ENCODE measurements around the gene TMEM150B.

TMEM150B gene

GRCh38 chr19:55365964-55366363 lies 40.8 kb upstream of the TMEM150B start:
- WGBS, 2 experiments (ENCODE audit: insufficient coverage in 2 of 2), result 93 to 97% methylated on average over 9 to 12 of the region's 19 CpGs
- H3K36me3 ChIP-seq (ENCODE audit: control insufficient read depth, insufficient read depth, low read length), result peaks cover 40% of the 10 kb centered on the region
- H3K9me3 ChIP-seq (ENCODE audit: control insufficient read depth, low read length), result no peaks in the 10 kb centered on the region
- H3K4me3 ChIP-seq (ENCODE audit: extremely low read depth, insufficient read depth, low read length, poor library complexity, severe bottlenecking), result no peak overlapping the region
- peaks cover 12% of the 10 kb centered on the region for H3K4me1 ChIP-seq (ENCODE audit: control insufficient read depth, insufficient read depth, low read length, poor library complexity, severe bottlenecking)
- H3K27ac ChIP-seq (ENCODE audit: low read depth, low read length, severe bottlenecking), result no peak overlapping the region

- Histone ChIP-seq H3K27ac (ENCODE audit: low read depth, low read length, severe bottlenecking) (no peak overlapping the region), H3K9me3 (ENCODE audit: control insufficient read depth, low read length) (no peaks in the 10 kb centered on the region), H3K4me3 (ENCODE audit: extremely low read depth, insufficient read depth, low read length, poor library complexity, severe bottlenecking) (no peak overlapping the region), H3K36me3 (ENCODE audit: control insufficient read depth, insufficient read depth, low read length) (peaks cover 40% of the 10 kb centered on the region), H3K4me1 (ENCODE audit: control insufficient read depth, insufficient read depth, low read length, poor library complexity, severe bottlenecking) (peaks cover 10% of the 10 kb centered on the region)
- 65 to 85% methylated on average over 5 to 8 of the region's 8 CpGs for WGBS, 2 experiments (ENCODE audit: insufficient coverage in 2 of 2)
These were observed 40.1 kb upstream of the TMEM150B start for GRCh38 chr19:55365245-55365644.

GRCh38 chr19:55362990-55363716 lies 38.0 kb upstream of the TMEM150B start, which contains the start of gene GARIN5B:
Gene GARIN5B (minus strand): TSS chr19:55363260. CDS start chr19:55363066, 194 bp downstream.
- no peaks in the 10 kb centered on the region for H3K9me3 ChIP-seq (ENCODE audit: control insufficient read depth, low read length)
- peaks cover 8% of the 10 kb centered on the region for H3K4me1 ChIP-seq (ENCODE audit: control insufficient read depth, insufficient read depth, low read length, poor library complexity, severe bottlenecking)
- peaks cover 38% of the 10 kb centered on the region for H3K36me3 ChIP-seq (ENCODE audit: control insufficient read depth, insufficient read depth, low read length)
- 76 to 78% methylated on average over 25 to 26 of the region's 27 CpGs for WGBS, 2 experiments (ENCODE audit: insufficient coverage in 2 of 2)
- no peak within 1 kb of the TSS for H3K4me3 ChIP-seq (ENCODE audit: extremely low read depth, insufficient read depth, low read length, poor library complexity, severe bottlenecking)
- no peak within 1 kb of the TSS for H3K27ac ChIP-seq (ENCODE audit: low read depth, low read length, severe bottlenecking)

GRCh38 chr19:55362174-55362989 lies 37.2 kb upstream of the TMEM150B start:
- 80 to 87% methylated on average over 33 to 34 of the region's 38 CpGs for WGBS, 2 experiments (ENCODE audit: insufficient coverage in 2 of 2)
- no peak overlapping the region for H3K27ac ChIP-seq (ENCODE audit: low read depth, low read length, severe bottlenecking)
- H3K36me3 ChIP-seq (ENCODE audit: control insufficient read depth, insufficient read depth, low read length), result peaks cover 31% of the 10 kb centered on the region
- no peaks in the 10 kb centered on the region for H3K9me3 ChIP-seq (ENCODE audit: control insufficient read depth, low read length)
- no peak overlapping the region for H3K4me3 ChIP-seq (ENCODE audit: extremely low read depth, insufficient read depth, low read length, poor library complexity, severe bottlenecking)
- H3K4me1 ChIP-seq (ENCODE audit: control insufficient read depth, insufficient read depth, low read length, poor library complexity, severe bottlenecking), result peaks cover 8% of the 10 kb centered on the region

- Histone ChIP-seq H3K9me3 (ENCODE audit: control insufficient read depth, low read length) (no peaks in the 10 kb centered on the region), H3K27ac (ENCODE audit: low read depth, low read length, severe bottlenecking) (no peak overlapping the region), H3K4me1 (ENCODE audit: control insufficient read depth, insufficient read depth, low read length, poor library complexity, severe bottlenecking) (peaks cover 8% of the 10 kb centered on the region), H3K4me3 (ENCODE audit: extremely low read depth, insufficient read depth, low read length, poor library complexity, severe bottlenecking) (no peak overlapping the region), H3K36me3 (ENCODE audit: control insufficient read depth, insufficient read depth, low read length) (peaks cover 17% of the 10 kb centered on the region)
- 87% methylated on average over 14 to 16 of the region's 16 CpGs for WGBS, 2 experiments (ENCODE audit: insufficient coverage in 2 of 2)
These were observed 35.8 kb upstream of the TMEM150B start for GRCh38 chr19:55360902-55361301.

GRCh38 chr19:55358943-55359908 lies 34.1 kb upstream of the TMEM150B start:
- Histone ChIP-seq H3K27ac (ENCODE audit: low read depth, low read length, severe bottlenecking) (no peak overlapping the region), H3K36me3 (ENCODE audit: control insufficient read depth, insufficient read depth, low read length) (peaks cover under 1% of the 10 kb centered on the region), H3K9me3 (ENCODE audit: control insufficient read depth, low read length) (no peaks in the 10 kb centered on the region), H3K4me3 (ENCODE audit: extremely low read depth, insufficient read depth, low read length, poor library complexity, severe bottlenecking) (no peak overlapping the region), H3K4me1 (ENCODE audit: control insufficient read depth, insufficient read depth, low read length, poor library complexity, severe bottlenecking) (peaks cover 8% of the 10 kb centered on the region)
- 86 to 92% methylated on average over 24 to 30 of the region's 32 CpGs for WGBS, 2 experiments (ENCODE audit: insufficient coverage in 2 of 2)

- 90 to 93% methylated on average over 16 to 18 of the region's 19 CpGs for WGBS, 2 experiments (ENCODE audit: insufficient coverage in 2 of 2)
- Histone ChIP-seq H3K9me3 (ENCODE audit: control insufficient read depth, low read length) (no peaks in the 10 kb centered on the region), H3K4me3 (ENCODE audit: extremely low read depth, insufficient read depth, low read length, poor library complexity, severe bottlenecking) (no peak overlapping the region), H3K27ac (ENCODE audit: low read depth, low read length, severe bottlenecking) (no peak overlapping the region), H3K36me3 (ENCODE audit: control insufficient read depth, insufficient read depth, low read length) (no peaks in the 10 kb centered on the region), H3K4me1 (ENCODE audit: control insufficient read depth, insufficient read depth, low read length, poor library complexity, severe bottlenecking) (peaks cover 8% of the 10 kb centered on the region)
These were observed 33.4 kb upstream of the TMEM150B start for GRCh38 chr19:55358493-55358892.

GRCh38 chr19:55355213-55355821 lies 30.2 kb upstream of the TMEM150B start:
- H3K4me3 ChIP-seq (ENCODE audit: extremely low read depth, insufficient read depth, low read length, poor library complexity, severe bottlenecking), result no peak overlapping the region
- no peak overlapping the region for H3K27ac ChIP-seq (ENCODE audit: low read depth, low read length, severe bottlenecking)
- H3K36me3 ChIP-seq (ENCODE audit: control insufficient read depth, insufficient read depth, low read length), result no peaks in the 10 kb centered on the region
- H3K9me3 ChIP-seq (ENCODE audit: control insufficient read depth, low read length), result no peaks in the 10 kb centered on the region
- peaks cover 3% of the 10 kb centered on the region for H3K4me1 ChIP-seq (ENCODE audit: control insufficient read depth, insufficient read depth, low read length, poor library complexity, severe bottlenecking)
- 49 to 52% methylated on average over 11 to 12 of the region's 13 CpGs for WGBS, 2 experiments (ENCODE audit: insufficient coverage in 2 of 2)

- Histone ChIP-seq H3K27ac (ENCODE audit: low read depth, low read length, severe bottlenecking) (no peak within 1 kb of the TSS), H3K4me1 (ENCODE audit: control insufficient read depth, insufficient read depth, low read length, poor library complexity, severe bottlenecking) (peaks cover 3% of the 10 kb centered on the region), H3K36me3 (ENCODE audit: control insufficient read depth, insufficient read depth, low read length) (peaks cover 4% of the 10 kb centered on the region), H3K9me3 (ENCODE audit: control insufficient read depth, low read length) (no peaks in the 10 kb centered on the region), H3K4me3 (ENCODE audit: extremely low read depth, insufficient read depth, low read length, poor library complexity, severe bottlenecking) (peak within 1 kb of the TSS; percentile 41)
- WGBS, 2 experiments (ENCODE audit: insufficient coverage in 2 of 2), result 4 to 6% methylated on average over 11 to 17 of the region's 43 CpGs
These were observed 29.6 kb upstream of the TMEM150B start, which contains the start of gene COX6B2 for GRCh38 chr19:55354698-55355212. Gene COX6B2 (minus strand): TSS chr19:55354719. CDS start chr19:55354521, 198 bp downstream.
